ENCODE measurements around the gene HS6ST3. TPM values are rescaled to one million over a fixed set of nuclear protein-coding genes. Genes with fewer than 3 reads are reported as not detected.

Gene HS6ST3
- total and polyA plus RNA-seq, 2 donors (not counting 3 experiments of a cell fraction or from before 2014, with no cell fraction given), result 0.03 to 0.15 TPM

DNA sequence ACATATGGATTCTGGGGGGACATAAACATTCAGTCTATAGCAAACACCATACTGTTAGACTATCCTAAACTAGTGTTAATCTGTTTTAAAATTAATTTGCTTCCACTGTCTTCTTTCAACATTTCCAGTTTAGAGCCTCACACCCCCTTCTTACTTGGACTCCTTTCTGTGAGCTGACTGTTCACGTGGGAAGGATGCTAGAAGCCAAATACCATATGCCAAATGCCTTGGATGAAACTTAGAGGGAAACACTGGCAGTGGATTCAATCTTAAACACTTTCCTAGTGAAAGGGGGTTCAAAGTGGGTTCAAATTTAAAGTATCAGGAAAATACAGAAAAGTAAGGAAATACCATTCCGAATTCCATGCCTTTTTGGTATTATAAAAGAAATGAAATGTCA lies 113.6 kb downstream of the HS6ST3 start:
- no peaks in the 10 kb centered on the region for H3K27me3 ChIP-seq (ENCODE audit: control insufficient read depth in 2 of 2, insufficient read depth in 2 of 2, low read length in 2 of 2)
- TF ChIP-seq MYC (IDR thresholded peaks at IDR 0.05; ENCODE audit: low read depth, low read length) (no peak), FOS (IDR thresholded peaks at IDR 0.05; ENCODE audit: borderline replicate concordance, insufficient read depth, low read length) (no peak), POLR2A (IDR thresholded peaks at IDR 0.05; ENCODE audit: low read depth, low read length) (no peak), JUN (IDR thresholded peaks at IDR 0.05; ENCODE audit: borderline replicate concordance, insufficient read depth, insufficient read length, low read depth) (no peak), GATA2 (IDR thresholded peaks at IDR 0.05; ENCODE audit: insufficient read depth, insufficient read length, low read depth, low read length) (no peak), POLR2AphosphoS5 (IDR thresholded peaks at IDR 0.05; ENCODE audit: insufficient read depth, low read depth, low read length) (no peak), EZH2 (IDR thresholded peaks at IDR 0.05; ENCODE audit: borderline replicate concordance, low read depth, low read length, severe bottlenecking) (no peak)
- TF ChIP-seq, protein P1, sequence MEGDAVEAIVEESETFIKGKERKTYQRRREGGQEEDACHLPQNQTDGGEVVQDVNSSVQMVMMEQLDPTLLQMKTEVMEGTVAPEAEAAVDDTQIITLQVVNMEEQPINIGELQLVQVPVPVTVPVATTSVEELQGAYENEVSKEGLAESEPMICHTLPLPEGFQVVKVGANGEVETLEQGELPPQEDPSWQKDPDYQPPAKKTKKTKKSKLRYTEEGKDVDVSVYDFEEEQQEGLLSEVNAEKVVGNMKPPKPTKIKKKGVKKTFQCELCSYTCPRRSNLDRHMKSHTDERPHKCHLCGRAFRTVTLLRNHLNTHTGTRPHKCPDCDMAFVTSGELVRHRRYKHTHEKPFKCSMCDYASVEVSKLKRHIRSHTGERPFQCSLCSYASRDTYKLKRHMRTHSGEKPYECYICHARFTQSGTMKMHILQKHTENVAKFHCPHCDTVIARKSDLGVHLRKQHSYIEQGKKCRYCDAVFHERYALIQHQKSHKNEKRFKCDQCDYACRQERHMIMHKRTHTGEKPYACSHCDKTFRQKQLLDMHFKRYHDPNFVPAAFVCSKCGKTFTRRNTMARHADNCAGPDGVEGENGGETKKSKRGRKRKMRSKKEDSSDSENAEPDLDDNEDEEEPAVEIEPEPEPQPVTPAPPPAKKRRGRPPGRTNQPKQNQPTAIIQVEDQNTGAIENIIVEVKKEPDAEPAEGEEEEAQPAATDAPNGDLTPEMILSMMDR (IDR thresholded peaks at IDR 0.05; ENCODE audit: extremely low read depth in 1 of 2, insufficient read depth in 1 of 2, low read depth in 1 of 2, low read length in 2 of 2), result no peak
- TF ChIP-seq, protein P2, sequence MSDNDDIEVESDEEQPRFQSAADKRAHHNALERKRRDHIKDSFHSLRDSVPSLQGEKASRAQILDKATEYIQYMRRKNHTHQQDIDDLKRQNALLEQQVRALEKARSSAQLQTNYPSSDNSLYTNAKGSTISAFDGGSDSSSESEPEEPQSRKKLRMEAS (IDR thresholded peaks at IDR 0.05; ENCODE audit: insufficient read depth, insufficient read length), result no peak
- H3K9me3 ChIP-seq (replicated peaks; ENCODE audit: control insufficient read depth, insufficient read depth, low read length), result no peaks in the 10 kb centered on the region
- no peaks in the 10 kb centered on the region for H3K36me3 ChIP-seq (ENCODE audit: control insufficient read depth in 2 of 2, extremely low read depth in 1 of 2, insufficient read depth in 2 of 2, low read length in 2 of 2)
- H3K4me2 ChIP-seq (ENCODE audit: insufficient read depth, low read length), result no peak overlapping the region
- H3K4me1 ChIP-seq (ENCODE audit: control insufficient read depth, extremely low read depth, insufficient read depth, low read length), result no peaks in the 10 kb centered on the region
- dilution Hi-C loops (cut with MboI; ENCODE audit: extremely low pct_ligation_motif_present, low sequenced_read_pairs), result no loop called here
- H3K9me1 ChIP-seq (replicated peaks; ENCODE audit: control insufficient read depth, extremely low read depth, insufficient read depth, low read length), result no peaks in the 10 kb centered on the region
- POLR2A ChIA-PET, result no interaction called here
- no peaks in the 10 kb centered on the region for H3K79me2 ChIP-seq (ENCODE audit: control insufficient read depth, insufficient read depth, low read length)
- no peak for FAIRE-seq
- no peak overlapping the region for H2AFZ ChIP-seq (ENCODE audit: low read depth, low read length)
- no peak overlapping the region for H3K9ac ChIP-seq (replicated peaks; ENCODE audit: extremely low read depth, insufficient read depth, low read length)
- CTCF ChIA-PET, result interaction anchor here (1.0 to 2.0 kb wide), 3 partner anchors 10 to 26 kb away, joined by 3 to 7 read pairs (median 6); no protein-coding TSS in a partner anchor
- H3K27ac ChIP-seq (ENCODE audit: insufficient read depth, low read depth, low read length), result no peak overlapping the region
- no peak overlapping the region for H3K4me3 ChIP-seq (replicated peaks in 1 of 3; ENCODE audit: insufficient read depth in 1 of 3, low read depth in 1 of 3, low read length in 3 of 3)
- intact Hi-C loops (cut with micrococcal nuclease), result no loop called here
- H4K20me1 ChIP-seq (replicated peaks; ENCODE audit: control insufficient read depth, extremely low read depth, insufficient read depth, low read length), result no peaks in the 10 kb centered on the region
- no TSS peak for BruUV-seq (replicated peaks)
- no peak for DNase-seq (ENCODE audit: low read depth, low spot score)

Measured in endothelial cell of umbilical vein (primary cell).